Endothelial cell of umbilical vein (primary cell): ENCODE measurements around the gene HAUS3.
"Not testable (repeated sequence)": the region's sequence is repeated elsewhere in the genome, so short reads cannot be mapped to it uniquely, and the experiment has no call there.

ENCODE experiments used
- EZH2 ChIP-seq: IDR thresholded peaks from 2 replicates; pipeline ENCODE4 v1.6.1; 2012; ENCODE audit warnings: borderline replicate concordance, low read depth, mild to moderate bottlenecking, moderate library complexity, low read length, inconsistent platforms; ENCODE audit not compliant: severe bottlenecking
- MYC ChIP-seq: IDR thresholded peaks from one replicate; pipeline ENCODE4 v1.6.1; 2011; ENCODE audit warnings: mild to moderate bottlenecking, low read depth, low read length
- TF ChIP-seq, protein P1 (sequence below), 2 donors: IDR thresholded peaks; 1 replicate in 1 of 2; 2 replicates in 1 of 2; pipeline ENCODE4 v1.5.1; 2011; ENCODE audit warnings: low read length in 2 of 2, mild to moderate bottlenecking in 2 of 2, moderate library complexity in 2 of 2, control low read depth in 1 of 2, inconsistent platforms in 1 of 2, low read depth in 1 of 2; ENCODE audit not compliant: insufficient read depth in 1 of 2; ENCODE audit errors: extremely low read depth in 1 of 2

DNA sequence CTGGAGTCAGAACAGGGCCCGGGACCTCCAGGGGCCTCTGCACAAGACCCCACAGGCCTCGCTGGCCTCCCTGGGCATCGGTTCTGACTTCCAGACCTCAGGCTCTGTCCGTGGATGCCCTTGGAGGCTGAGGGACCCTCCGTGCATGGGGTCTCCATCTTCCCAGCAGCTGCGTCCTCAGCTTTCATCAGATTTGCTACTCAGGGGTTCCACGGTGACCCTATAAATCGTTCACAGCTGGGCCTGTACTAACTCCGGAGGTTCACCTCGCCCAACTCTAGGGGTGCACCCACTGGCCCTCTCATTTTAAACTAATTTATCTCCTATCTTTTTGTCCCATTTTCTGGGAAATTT, 33.1 kb upstream of the HAUS3 start:
- TF ChIP-seq, protein P1, sequence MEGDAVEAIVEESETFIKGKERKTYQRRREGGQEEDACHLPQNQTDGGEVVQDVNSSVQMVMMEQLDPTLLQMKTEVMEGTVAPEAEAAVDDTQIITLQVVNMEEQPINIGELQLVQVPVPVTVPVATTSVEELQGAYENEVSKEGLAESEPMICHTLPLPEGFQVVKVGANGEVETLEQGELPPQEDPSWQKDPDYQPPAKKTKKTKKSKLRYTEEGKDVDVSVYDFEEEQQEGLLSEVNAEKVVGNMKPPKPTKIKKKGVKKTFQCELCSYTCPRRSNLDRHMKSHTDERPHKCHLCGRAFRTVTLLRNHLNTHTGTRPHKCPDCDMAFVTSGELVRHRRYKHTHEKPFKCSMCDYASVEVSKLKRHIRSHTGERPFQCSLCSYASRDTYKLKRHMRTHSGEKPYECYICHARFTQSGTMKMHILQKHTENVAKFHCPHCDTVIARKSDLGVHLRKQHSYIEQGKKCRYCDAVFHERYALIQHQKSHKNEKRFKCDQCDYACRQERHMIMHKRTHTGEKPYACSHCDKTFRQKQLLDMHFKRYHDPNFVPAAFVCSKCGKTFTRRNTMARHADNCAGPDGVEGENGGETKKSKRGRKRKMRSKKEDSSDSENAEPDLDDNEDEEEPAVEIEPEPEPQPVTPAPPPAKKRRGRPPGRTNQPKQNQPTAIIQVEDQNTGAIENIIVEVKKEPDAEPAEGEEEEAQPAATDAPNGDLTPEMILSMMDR (IDR thresholded peaks at IDR 0.05; ENCODE audit: extremely low read depth in 1 of 2, insufficient read depth in 1 of 2, low read depth in 1 of 2, low read length in 2 of 2), result not testable (repeated sequence)
- not testable (repeated sequence) for TF ChIP-seq EZH2, MYC
